ENCODE results near the gene THAP12. TPM values are rescaled to one million over a fixed set of nuclear protein-coding genes. Genes with fewer than 3 reads are reported as not detected.

The THAP12 gene
- total and polyA plus RNA-seq, 10 of the 15 experiments (the other 5 are each of a cell fraction or from before 2014, with no cell fraction given): 12.6 to 45.6 (median 22.3) TPM

- TF ChIP-seq, protein P1, sequence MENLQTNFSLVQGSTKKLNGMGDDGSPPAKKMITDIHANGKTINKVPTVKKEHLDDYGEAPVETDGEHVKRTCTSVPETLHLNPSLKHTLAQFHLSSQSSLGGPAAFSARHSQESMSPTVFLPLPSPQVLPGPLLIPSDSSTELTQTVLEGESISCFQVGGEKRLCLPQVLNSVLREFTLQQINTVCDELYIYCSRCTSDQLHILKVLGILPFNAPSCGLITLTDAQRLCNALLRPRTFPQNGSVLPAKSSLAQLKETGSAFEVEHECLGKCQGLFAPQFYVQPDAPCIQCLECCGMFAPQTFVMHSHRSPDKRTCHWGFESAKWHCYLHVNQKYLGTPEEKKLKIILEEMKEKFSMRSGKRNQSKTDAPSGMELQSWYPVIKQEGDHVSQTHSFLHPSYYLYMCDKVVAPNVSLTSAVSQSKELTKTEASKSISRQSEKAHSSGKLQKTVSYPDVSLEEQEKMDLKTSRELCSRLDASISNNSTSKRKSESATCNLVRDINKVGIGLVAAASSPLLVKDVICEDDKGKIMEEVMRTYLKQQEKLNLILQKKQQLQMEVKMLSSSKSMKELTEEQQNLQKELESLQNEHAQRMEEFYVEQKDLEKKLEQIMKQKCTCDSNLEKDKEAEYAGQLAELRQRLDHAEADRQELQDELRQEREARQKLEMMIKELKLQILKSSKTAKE (IDR thresholded peaks at IDR 0.05; ENCODE audit: low read depth, poor library complexity, severe bottlenecking): no peak
- no peak for TF ChIP-seq ATF3 (IDR thresholded peaks at IDR 0.05; ENCODE audit: borderline replicate concordance, extremely low read depth, low read depth, low read length)
- TF ChIP-seq BCL11A (IDR thresholded peaks at IDR 0.05; ENCODE audit: low read depth, low read length): no peak
- TF ChIP-seq ASH2L (IDR thresholded peaks at IDR 0.05; ENCODE audit: borderline replicate concordance, low read depth): no peak
- no peak for TF ChIP-seq E4F1 (IDR thresholded peaks at IDR 0.05; ENCODE audit: borderline replicate concordance, partially characterized antibody)
- TF ChIP-seq, protein P2, sequence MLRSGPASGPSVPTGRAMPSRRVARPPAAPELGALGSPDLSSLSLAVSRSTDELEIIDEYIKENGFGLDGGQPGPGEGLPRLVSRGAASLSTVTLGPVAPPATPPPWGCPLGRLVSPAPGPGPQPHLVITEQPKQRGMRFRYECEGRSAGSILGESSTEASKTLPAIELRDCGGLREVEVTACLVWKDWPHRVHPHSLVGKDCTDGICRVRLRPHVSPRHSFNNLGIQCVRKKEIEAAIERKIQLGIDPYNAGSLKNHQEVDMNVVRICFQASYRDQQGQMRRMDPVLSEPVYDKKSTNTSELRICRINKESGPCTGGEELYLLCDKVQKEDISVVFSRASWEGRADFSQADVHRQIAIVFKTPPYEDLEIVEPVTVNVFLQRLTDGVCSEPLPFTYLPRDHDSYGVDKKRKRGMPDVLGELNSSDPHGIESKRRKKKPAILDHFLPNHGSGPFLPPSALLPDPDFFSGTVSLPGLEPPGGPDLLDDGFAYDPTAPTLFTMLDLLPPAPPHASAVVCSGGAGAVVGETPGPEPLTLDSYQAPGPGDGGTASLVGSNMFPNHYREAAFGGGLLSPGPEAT (IDR thresholded peaks at IDR 0.05; ENCODE audit: low read depth): no peak
- TF ChIP-seq, protein P3, sequence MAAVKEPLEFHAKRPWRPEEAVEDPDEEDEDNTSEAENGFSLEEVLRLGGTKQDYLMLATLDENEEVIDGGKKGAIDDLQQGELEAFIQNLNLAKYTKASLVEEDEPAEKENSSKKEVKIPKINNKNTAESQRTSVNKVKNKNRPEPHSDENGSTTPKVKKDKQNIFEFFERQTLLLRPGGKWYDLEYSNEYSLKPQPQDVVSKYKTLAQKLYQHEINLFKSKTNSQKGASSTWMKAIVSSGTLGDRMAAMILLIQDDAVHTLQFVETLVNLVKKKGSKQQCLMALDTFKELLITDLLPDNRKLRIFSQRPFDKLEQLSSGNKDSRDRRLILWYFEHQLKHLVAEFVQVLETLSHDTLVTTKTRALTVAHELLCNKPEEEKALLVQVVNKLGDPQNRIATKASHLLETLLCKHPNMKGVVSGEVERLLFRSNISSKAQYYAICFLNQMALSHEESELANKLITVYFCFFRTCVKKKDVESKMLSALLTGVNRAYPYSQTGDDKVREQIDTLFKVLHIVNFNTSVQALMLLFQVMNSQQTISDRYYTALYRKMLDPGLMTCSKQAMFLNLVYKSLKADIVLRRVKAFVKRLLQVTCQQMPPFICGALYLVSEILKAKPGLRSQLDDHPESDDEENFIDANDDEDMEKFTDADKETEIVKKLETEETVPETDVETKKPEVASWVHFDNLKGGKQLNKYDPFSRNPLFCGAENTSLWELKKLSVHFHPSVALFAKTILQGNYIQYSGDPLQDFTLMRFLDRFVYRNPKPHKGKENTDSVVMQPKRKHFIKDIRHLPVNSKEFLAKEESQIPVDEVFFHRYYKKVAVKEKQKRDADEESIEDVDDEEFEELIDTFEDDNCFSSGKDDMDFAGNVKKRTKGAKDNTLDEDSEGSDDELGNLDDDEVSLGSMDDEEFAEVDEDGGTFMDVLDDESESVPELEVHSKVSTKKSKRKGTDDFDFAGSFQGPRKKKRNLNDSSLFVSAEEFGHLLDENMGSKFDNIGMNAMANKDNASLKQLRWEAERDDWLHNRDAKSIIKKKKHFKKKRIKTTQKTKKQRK (IDR thresholded peaks at IDR 0.05; ENCODE audit: low read depth, low read length): no peak
- TF ChIP-seq, protein P4, sequence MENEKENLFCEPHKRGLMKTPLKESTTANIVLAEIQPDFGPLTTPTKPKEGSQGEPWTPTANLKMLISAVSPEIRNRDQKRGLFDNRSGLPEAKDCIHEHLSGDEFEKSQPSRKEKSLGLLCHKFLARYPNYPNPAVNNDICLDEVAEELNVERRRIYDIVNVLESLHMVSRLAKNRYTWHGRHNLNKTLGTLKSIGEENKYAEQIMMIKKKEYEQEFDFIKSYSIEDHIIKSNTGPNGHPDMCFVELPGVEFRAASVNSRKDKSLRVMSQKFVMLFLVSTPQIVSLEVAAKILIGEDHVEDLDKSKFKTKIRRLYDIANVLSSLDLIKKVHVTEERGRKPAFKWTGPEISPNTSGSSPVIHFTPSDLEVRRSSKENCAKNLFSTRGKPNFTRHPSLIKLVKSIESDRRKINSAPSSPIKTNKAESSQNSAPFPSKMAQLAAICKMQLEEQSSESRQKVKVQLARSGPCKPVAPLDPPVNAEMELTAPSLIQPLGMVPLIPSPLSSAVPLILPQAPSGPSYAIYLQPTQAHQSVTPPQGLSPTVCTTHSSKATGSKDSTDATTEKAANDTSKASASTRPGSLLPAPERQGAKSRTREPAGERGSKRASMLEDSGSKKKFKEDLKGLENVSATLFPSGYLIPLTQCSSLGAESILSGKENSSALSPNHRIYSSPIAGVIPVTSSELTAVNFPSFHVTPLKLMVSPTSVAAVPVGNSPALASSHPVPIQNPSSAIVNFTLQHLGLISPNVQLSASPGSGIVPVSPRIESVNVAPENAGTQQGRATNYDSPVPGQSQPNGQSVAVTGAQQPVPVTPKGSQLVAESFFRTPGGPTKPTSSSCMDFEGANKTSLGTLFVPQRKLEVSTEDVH (IDR thresholded peaks at IDR 0.05; ENCODE audit: low read depth, partially characterized antibody): no peak
- no peak for TF ChIP-seq CREM (IDR thresholded peaks at IDR 0.05; ENCODE audit: low read depth)
Measured at GRCh38 chr11:76337469-76337868, 43.5 kb downstream of the THAP12 start (continued).

Measured in GM12878 (cell line).